ENCODE measurements around the gene DRICH1.
"Not testable (repeated sequence)": the region's sequence is repeated elsewhere in the genome, so short reads cannot be mapped to it uniquely, and the experiment has no call there.

The DRICH1 gene

DNA sequence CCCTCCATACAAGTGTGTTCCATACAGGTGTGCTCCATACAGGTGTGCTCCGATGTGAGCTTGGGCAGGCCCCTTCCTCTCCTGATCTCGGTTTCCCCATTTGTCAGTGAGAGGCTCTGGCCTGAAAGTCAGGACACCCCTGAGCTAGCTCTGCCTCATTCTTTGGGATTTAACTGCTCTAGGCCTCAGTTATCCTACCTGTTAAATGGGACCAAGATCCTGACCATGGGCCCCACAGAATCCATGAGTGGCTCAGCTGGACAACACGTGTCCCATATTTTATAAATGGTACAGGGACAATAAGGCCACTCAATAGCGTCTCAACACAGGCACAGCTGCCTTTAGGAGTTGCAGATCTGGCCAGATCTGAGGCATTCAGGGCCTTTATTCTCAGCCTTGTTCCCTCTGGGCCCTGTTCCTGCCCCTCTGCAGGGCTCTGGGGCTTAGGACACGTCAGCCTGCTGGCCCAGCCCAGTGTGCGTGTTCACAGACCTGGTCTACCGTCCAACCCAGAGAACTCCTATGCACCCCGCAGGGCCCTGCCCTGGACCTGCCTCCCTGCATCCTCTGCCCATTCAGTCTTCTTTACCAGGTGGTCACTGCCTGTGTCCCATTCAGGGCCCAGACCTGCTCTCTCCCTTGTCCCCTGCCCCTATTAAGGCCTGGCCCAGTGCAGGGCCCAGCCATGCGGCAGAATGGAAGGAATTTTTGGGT is 33.2 kb downstream of the DRICH1 start:
- no peak overlapping the region for H3K4me3 ChIP-seq (ENCODE audit: low read length)
- TF ChIP-seq, protein P1, sequence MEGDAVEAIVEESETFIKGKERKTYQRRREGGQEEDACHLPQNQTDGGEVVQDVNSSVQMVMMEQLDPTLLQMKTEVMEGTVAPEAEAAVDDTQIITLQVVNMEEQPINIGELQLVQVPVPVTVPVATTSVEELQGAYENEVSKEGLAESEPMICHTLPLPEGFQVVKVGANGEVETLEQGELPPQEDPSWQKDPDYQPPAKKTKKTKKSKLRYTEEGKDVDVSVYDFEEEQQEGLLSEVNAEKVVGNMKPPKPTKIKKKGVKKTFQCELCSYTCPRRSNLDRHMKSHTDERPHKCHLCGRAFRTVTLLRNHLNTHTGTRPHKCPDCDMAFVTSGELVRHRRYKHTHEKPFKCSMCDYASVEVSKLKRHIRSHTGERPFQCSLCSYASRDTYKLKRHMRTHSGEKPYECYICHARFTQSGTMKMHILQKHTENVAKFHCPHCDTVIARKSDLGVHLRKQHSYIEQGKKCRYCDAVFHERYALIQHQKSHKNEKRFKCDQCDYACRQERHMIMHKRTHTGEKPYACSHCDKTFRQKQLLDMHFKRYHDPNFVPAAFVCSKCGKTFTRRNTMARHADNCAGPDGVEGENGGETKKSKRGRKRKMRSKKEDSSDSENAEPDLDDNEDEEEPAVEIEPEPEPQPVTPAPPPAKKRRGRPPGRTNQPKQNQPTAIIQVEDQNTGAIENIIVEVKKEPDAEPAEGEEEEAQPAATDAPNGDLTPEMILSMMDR (IDR thresholded peaks at IDR 0.05; ENCODE audit: insufficient read depth, low read depth, low read length, missing control alignments), result no peak
- no peak for DNase-seq (ENCODE audit: low read depth)

DNA sequence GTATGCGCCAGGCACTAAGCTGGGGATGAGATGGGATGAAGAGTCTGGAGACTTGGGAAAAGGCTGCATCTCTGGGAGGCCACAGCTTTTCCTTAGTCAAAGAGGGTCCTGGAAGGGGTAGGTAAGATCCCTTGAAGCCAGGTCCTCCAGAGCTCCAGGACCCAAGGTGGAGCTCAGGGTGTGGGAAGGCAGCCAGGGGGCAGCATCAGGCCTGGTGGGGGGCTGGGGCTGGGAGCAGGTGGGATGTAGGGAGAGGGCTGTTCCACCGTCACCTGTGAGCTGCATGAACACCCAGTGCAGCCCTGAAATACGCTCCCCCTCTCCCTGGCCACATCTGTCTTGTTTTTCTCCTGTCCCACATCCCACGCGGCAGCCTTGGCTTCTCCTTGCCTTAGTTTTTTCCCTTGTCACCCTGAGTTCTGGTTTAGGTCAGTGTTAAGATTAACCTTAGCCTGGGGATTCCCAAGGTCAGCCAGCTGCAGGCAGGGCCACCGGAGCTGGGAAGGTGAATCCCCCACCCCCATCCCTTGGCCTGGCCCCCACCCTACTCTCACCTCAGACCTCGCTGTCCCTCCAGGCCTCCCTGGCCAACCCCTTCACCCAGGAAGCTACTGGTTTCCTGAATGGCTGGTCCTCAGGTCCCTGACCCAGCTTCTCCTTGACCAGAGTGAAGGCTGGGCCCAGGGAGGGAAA is 34.4 kb downstream of the DRICH1 start:
- DNase-seq (ENCODE audit: low read depth); H3K4me3 ChIP-seq (ENCODE audit: low read length): not testable (repeated sequence)

DNA sequence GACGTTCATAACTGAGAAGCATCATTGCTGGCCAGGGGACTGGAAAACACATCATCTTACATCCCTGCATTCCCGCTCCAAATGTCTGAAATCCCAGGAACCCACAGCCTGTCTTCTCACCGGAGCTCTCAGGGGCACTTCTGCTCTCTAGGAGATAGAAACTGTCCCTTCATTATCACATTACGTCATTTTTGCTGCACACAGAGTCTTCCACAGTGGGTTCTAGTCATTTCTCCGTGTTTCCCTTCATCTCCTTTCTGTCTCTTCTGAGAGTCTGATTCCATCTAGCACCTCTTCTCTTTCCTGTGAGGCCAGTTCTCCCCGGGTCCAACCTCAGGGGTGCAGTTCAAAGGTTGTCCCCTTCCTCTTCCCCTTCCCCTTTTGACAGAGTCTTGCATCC is 36.2 kb downstream of the DRICH1 start:
- H3K4me3 ChIP-seq (ENCODE audit: low read length); DNase-seq (ENCODE audit: low read depth): not testable (repeated sequence)

DNA sequence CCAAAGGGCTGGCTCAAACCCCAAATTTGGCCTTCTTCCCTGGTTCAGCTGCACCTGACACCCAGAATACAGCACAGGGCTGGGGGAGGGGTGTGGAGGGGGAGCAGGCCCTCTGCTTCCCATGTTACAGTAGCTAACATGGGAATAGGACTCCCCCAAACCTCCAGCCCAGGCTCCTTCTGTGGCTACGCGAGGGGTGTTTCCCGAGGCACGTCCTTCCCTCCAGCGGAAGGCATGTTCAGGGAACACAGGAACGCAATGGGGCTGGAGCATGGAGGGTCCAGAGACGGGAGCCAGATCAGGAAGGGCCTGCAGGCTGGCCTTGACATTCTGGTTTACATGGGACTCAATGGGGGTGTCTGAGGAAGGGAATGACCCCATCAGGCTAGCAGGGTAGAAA is 40.3 kb downstream of the DRICH1 start:
- H3K4me3 ChIP-seq (ENCODE audit: low read length), result no peak overlapping the region
- TF ChIP-seq, protein P1 (IDR thresholded peaks at IDR 0.05; ENCODE audit: insufficient read depth, low read depth, low read length, missing control alignments), result no peak
- no peak for DNase-seq (ENCODE audit: low read depth)

DNA sequence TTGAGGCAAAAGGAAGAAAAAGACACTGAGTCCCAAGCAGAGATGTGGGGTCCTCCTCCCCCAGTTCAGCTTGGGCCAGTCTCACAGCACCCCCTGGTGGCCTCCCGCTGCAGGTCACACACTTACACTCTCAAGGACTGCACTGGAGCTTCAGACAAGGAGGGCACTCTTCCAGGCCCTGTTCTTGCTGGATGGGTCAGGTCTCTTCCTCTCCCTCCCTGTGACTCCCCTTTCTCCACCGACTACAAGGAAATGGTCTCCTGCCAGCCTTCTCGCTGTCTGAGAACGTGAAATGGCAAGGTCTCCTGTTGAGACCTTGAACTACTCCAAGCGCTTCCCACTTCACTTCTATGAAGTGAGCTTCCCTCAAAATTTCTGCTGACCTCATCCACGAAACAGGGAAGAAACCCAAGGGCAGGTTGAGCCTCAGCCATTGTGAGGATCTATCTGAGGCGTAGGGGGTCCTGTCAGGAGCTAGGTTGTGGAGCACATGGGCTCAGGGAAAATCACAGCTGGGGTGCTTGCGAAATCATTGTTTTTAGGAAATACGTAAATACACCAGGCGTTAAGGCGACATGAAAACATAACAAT is 40.8 kb downstream of the DRICH1 start:
- no peak overlapping the region for H3K4me3 ChIP-seq (ENCODE audit: low read length)
- DNase-seq (ENCODE audit: low read depth), result peak; percentile 53
- TF ChIP-seq, protein P1 (IDR thresholded peaks at IDR 0.05; ENCODE audit: insufficient read depth, low read depth, low read length, missing control alignments), result peak; percentile 67

DNA sequence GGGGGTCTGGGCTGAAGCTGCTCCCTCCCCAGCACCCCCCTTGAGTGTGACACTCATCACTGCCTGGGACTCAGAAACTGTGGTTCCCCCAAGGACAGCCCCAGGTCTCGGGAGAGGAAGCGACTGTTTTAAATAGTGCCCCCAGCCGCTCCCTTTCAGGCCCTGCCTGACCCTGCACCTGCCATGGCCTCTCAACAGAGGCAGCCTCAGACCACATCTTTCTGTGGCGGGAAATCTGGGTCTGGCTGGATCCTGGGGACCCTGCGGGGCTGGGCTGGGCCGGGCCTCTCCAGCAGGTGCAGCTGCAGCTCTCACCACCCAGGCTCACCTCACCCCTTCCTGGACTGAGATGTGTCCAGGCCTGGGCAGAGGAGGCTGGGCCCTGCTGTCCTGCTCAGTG is 48.3 kb downstream of the DRICH1 start:
- TF ChIP-seq, protein P1 (IDR thresholded peaks at IDR 0.05; ENCODE audit: insufficient read depth, low read depth, low read length, missing control alignments), result no peak
- no peak overlapping the region for H3K4me3 ChIP-seq (ENCODE audit: low read length)
- no peak for DNase-seq (ENCODE audit: low read depth)

DNA sequence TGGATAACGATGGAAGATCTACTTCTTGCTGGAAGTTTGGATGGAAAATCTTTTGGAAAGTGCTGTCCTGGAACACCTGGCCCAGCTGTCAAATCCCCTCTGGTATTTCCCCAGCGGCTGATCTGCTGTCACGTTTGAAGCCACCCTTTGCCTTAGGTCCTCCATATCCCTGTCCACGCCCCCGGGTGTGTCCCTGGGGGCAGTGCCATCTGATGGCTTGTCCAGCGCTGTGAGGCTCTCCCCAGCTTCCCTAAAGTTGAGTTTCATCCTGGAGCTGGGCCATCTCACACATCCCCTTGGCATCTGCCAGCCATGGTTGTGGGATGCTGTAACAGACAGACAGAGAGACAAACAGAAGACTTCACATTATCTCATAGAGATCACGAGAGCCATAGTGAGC is 49.0 kb downstream of the DRICH1 start:
- no peak for DNase-seq (ENCODE audit: low read depth)
- H3K4me3 ChIP-seq (ENCODE audit: low read length), result no peak overlapping the region
- TF ChIP-seq, protein P1 (IDR thresholded peaks at IDR 0.05; ENCODE audit: insufficient read depth, low read depth, low read length, missing control alignments), result no peak

DNA sequence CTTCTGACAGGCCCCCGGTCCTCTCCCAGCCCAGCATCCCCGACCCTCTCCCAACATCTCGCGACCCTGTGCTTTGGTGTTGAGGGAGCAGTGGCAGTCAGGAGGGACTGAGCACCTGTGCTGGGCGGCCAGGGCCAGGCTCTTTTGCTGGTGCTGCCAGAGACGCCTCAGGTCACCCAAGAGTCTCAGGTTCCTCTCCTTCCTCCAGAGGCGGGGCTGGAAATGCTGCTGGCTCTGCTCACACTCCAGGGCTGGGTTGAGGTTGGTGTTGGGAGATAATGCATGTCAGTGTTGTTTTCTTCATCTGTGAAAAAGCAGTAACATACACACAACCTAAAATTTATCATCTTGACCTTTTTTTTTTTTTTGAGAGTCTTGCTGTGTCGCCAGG is 50.9 kb downstream of the DRICH1 start:
- DNase-seq (ENCODE audit: low read depth), result no peak
- TF ChIP-seq, protein P1 (IDR thresholded peaks at IDR 0.05; ENCODE audit: insufficient read depth, low read depth, low read length, missing control alignments), result no peak
- no peak overlapping the region for H3K4me3 ChIP-seq (ENCODE audit: low read length)

All from epithelial cell of esophagus (primary cell).